ENCODE data around the gene IL32.

DNA sequence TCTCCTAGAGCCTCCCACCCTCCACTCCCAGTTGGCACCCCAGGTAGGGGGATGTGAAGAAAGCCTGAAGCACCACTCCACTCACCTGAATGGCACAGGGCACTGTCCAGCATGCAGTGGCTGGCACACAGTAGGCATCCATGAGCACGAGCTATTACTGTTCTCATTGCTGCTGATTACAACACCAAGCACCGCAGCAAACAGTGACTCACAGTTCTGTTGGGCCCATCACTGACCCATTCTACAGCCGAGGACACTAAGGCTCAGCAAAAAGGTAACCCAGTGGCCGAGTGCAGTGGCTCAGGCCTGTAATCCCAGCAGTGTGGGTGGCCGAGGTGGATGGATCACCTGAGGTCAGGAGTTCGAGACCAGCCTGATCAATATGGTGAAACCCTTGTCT is 30.9 kb downstream of the IL32 start:
- TF ChIP-seq POLR2AphosphoS5 (IDR thresholded peaks at IDR 0.05; ENCODE audit: low read depth, low read length) (no peak), SIN3A (IDR thresholded peaks at IDR 0.05; ENCODE audit: borderline replicate concordance, insufficient read depth, low read length) (no peak), TAF1 (IDR thresholded peaks at IDR 0.05; ENCODE audit: borderline replicate concordance, insufficient read depth, low read length) (no peak)
- TF ChIP-seq, protein P1, sequence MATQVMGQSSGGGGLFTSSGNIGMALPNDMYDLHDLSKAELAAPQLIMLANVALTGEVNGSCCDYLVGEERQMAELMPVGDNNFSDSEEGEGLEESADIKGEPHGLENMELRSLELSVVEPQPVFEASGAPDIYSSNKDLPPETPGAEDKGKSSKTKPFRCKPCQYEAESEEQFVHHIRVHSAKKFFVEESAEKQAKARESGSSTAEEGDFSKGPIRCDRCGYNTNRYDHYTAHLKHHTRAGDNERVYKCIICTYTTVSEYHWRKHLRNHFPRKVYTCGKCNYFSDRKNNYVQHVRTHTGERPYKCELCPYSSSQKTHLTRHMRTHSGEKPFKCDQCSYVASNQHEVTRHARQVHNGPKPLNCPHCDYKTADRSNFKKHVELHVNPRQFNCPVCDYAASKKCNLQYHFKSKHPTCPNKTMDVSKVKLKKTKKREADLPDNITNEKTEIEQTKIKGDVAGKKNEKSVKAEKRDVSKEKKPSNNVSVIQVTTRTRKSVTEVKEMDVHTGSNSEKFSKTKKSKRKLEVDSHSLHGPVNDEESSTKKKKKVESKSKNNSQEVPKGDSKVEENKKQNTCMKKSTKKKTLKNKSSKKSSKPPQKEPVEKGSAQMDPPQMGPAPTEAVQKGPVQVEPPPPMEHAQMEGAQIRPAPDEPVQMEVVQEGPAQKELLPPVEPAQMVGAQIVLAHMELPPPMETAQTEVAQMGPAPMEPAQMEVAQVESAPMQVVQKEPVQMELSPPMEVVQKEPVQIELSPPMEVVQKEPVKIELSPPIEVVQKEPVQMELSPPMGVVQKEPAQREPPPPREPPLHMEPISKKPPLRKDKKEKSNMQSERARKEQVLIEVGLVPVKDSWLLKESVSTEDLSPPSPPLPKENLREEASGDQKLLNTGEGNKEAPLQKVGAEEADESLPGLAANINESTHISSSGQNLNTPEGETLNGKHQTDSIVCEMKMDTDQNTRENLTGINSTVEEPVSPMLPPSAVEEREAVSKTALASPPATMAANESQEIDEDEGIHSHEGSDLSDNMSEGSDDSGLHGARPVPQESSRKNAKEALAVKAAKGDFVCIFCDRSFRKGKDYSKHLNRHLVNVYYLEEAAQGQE (IDR thresholded peaks at IDR 0.05; ENCODE audit: insufficient read depth in 1 of 2, low read depth in 2 of 2, low read length in 2 of 2) = no peak

All from PFSK-1 (cell line).